Keratinocyte (primary cell): ENCODE results near the gene MAPT. TPM values are rescaled to one million over a fixed set of nuclear protein-coding genes. Genes with fewer than 3 reads are reported as not detected.

Experiments
- DNase-seq: peaks from one replicate; pipeline ENCODE4 v3.0.0-alpha.2; 2011; ENCODE audit warnings: low read depth, missing footprints, low spot score
- FAIRE-seq: peaks from 2 replicates; lab custom pipeline; 2011; peaks lifted over from hg19 to GRCh38; lab: Jason Lieb, UNC
- H2AFZ ChIP-seq: 2 replicates; pipeline ENCODE4 v1.6.0; 2012; ENCODE audit warnings: low read length, control low read depth, inconsistent platforms; ENCODE audit not compliant: control insufficient read depth
- H3K27ac ChIP-seq: 2 replicates; pipeline ENCODE4 v1.5.1; 2011; ENCODE audit warnings: low read length; ENCODE audit not compliant: control insufficient read depth, insufficient read depth
- H3K27me3 ChIP-seq: 3 replicates; pipeline ENCODE4 v1.6.0; 2011; ENCODE audit warnings: low read length; ENCODE audit not compliant: control insufficient read depth, insufficient read depth; ENCODE audit errors: extremely low read depth
- H3K36me3 ChIP-seq, 2 experiments: 2 replicates in 1 of 2; 3 replicates in 1 of 2; pipeline ENCODE4 v1.5.1; 2011; ENCODE audit warnings: low read length in 2 of 2, mild to moderate bottlenecking in 1 of 2; ENCODE audit not compliant: control insufficient read depth in 2 of 2, insufficient read depth in 2 of 2; ENCODE audit errors: extremely low read depth in 1 of 2
- H3K4me1 ChIP-seq: 3 replicates; pipeline ENCODE4 v1.5.1; 2011; ENCODE audit warnings: low read length; ENCODE audit not compliant: control insufficient read depth, insufficient read depth; ENCODE audit errors: extremely low read depth
- H3K4me2 ChIP-seq: 3 replicates; pipeline ENCODE4 v1.6.0; 2011; ENCODE audit warnings: low read depth, low read length; ENCODE audit not compliant: control insufficient read depth, insufficient read depth; ENCODE audit errors: extremely low read depth
- H3K4me3 ChIP-seq, 3 experiments: fragments of 200-600 bp in 1 of 3; sonication (generic) in 1 of 3; 2 replicates in 2 of 3; 3 replicates in 1 of 3; pipeline ENCODE4 v1.5.1; 2011 to 2016; ENCODE audit warnings: low read length in 3 of 3, mild to moderate bottlenecking in 3 of 3, control low read depth in 2 of 3, inconsistent platforms in 1 of 3, low read depth in 1 of 3, mixed read lengths in 1 of 3, mixed run types in 1 of 3, moderate library complexity in 1 of 3; ENCODE audit not compliant: control insufficient read depth in 2 of 3, insufficient read depth in 2 of 3; ENCODE audit errors: extremely low read depth in 1 of 3
- H3K79me2 ChIP-seq: 2 replicates; pipeline ENCODE4 v1.6.0; 2012; ENCODE audit warnings: low read length; ENCODE audit not compliant: control insufficient read depth, insufficient read depth
- H3K9ac ChIP-seq: 3 replicates; pipeline ENCODE4 v1.6.0; 2011; ENCODE audit warnings: low read length; ENCODE audit not compliant: control insufficient read depth, insufficient read depth; ENCODE audit errors: extremely low read depth
- H3K9me1 ChIP-seq: 3 replicates; pipeline ENCODE4 v1.6.0; 2011; ENCODE audit warnings: low read length; ENCODE audit not compliant: control insufficient read depth, insufficient read depth; ENCODE audit errors: extremely low read depth
- H3K9me3 ChIP-seq: 2 replicates; pipeline ENCODE4 v1.5.1; 2012; ENCODE audit warnings: low read depth, low read length; ENCODE audit not compliant: control insufficient read depth
- H4K20me1 ChIP-seq: 3 replicates; pipeline ENCODE4 v1.6.0; 2011; ENCODE audit warnings: low read length; ENCODE audit not compliant: control insufficient read depth, insufficient read depth; ENCODE audit errors: extremely low read depth
- CTCF ChIP-seq, 3 experiments: IDR thresholded peaks in 1 of 3; conservative IDR thresholded peaks in 1 of 3; optimal IDR thresholded peaks in 1 of 3; 2 replicates in 2 of 3; 3 replicates in 1 of 3; pipeline versions ENCODE3 to v1.5.1; 2011; ENCODE audit warnings: low read length in 3 of 3, mild to moderate bottlenecking in 3 of 3, moderate library complexity in 2 of 3, control low read depth in 1 of 3, inconsistent platforms in 1 of 3; ENCODE audit not compliant: insufficient read depth in 2 of 3; ENCODE audit errors: extremely low read depth in 1 of 3
- EZH2 ChIP-seq: IDR thresholded peaks from one replicate; pipeline ENCODE4 v1.6.1; 2012; ENCODE audit warnings: inconsistent platforms, mild to moderate bottlenecking, low read length, moderate library complexity
- dilution Hi-C: fragments of 300-500 bp; cut with MboI; formaldehyde crosslinking; loops from one replicate; pipeline ENCODE4 v1.7.0; 2020; ENCODE audit warnings: low sequenced_read_pairs; ENCODE audit not compliant: extremely low pct_ligation_motif_present
- polyA plus RNA-seq, 5 experiments: library from polyadenylated mRNA; depleted of rRNA in 3 of 5; stranded (reverse) in 3 of 5; stranded (forward) in 1 of 5; unstranded in 1 of 5; fragments of >200 nt; gene quantifications; 1 replicate in 1 of 5; 2 replicates in 3 of 5; 3 replicates in 1 of 5; pipeline versions ENCODE4 v1.2.1 to v1.2.3, GENCODE V29; 2011 to 2012; ENCODE audit warnings: missing spikeins in 2 of 5, low read depth in 1 of 5, low replicate concordance in 1 of 5

MAPT gene
- polyA plus RNA-seq, 1 donor (not counting 4 experiments of a cell fraction or from before 2014, with no cell fraction given): 0.08 TPM

- H3K4me3 ChIP-seq: no peak overlapping the region
- no peaks in the 10 kb centered on the region for H3K36me3 ChIP-seq
- H2AFZ ChIP-seq: no peak overlapping the region
- no peak overlapping the region for H3K9ac ChIP-seq
- H3K9me3 ChIP-seq: no peaks in the 10 kb centered on the region
- dilution Hi-C loops: no loop called here
- no peaks in the 10 kb centered on the region for H3K4me1 ChIP-seq
- H3K27me3 ChIP-seq: peaks cover 17% of the 10 kb centered on the region
- H3K79me2 ChIP-seq: no peaks in the 10 kb centered on the region
- TF ChIP-seq EZH2 (no peak), CTCF (optimal IDR thresholded peaks at IDR 0.05 in 1 of 3, IDR thresholded peaks at IDR 0.05 in 1 of 3, conservative IDR thresholded peaks at IDR 0.05 in 1 of 3; ENCODE audit: extremely low read depth in 1 of 3, insufficient read depth in 2 of 3, low read length in 3 of 3) (no peak)
- H3K4me2 ChIP-seq: no peak overlapping the region
- H4K20me1 ChIP-seq: no peaks in the 10 kb centered on the region
- DNase-seq (no peak), FAIRE-seq (no peak)
- no peak overlapping the region for H3K27ac ChIP-seq
- no peaks in the 10 kb centered on the region for H3K9me1 ChIP-seq
Observed at GRCh38 chr17:46000757-46001156, 106.4 kb downstream of the MAPT start.

GRCh38 chr17:46001390-46002310 lies 107.3 kb downstream of the MAPT start:
- H3K79me2 ChIP-seq: no peaks in the 10 kb centered on the region
- H4K20me1 ChIP-seq: no peaks in the 10 kb centered on the region
- dilution Hi-C loops: no loop called here
- FAIRE-seq (no peak), DNase-seq (no peak)
- no peaks in the 10 kb centered on the region for H3K9me3 ChIP-seq
- TF ChIP-seq EZH2: no peak
- TF ChIP-seq CTCF (optimal IDR thresholded peaks at IDR 0.05 in 1 of 3, IDR thresholded peaks at IDR 0.05 in 1 of 3, conservative IDR thresholded peaks at IDR 0.05 in 1 of 3; ENCODE audit: extremely low read depth in 1 of 3, insufficient read depth in 2 of 3, low read length in 3 of 3): no peak
- peaks cover 15% of the 10 kb centered on the region for H3K27me3 ChIP-seq
- H3K36me3 ChIP-seq: no peaks in the 10 kb centered on the region
- no peaks in the 10 kb centered on the region for H3K9me1 ChIP-seq
- H3K9ac ChIP-seq: no peak overlapping the region
- no peak overlapping the region for H3K27ac ChIP-seq
- no peak overlapping the region for H2AFZ ChIP-seq
- H3K4me3 ChIP-seq: no peak overlapping the region
- H3K4me1 ChIP-seq: no peaks in the 10 kb centered on the region
- no peak overlapping the region for H3K4me2 ChIP-seq
